ENCODE measurements around the gene TMEM190.

GRCh38 chr19:55345818-55346724 is 30.6 kb upstream of the TMEM190 start:
- no peak for TF ChIP-seq CTCF (IDR thresholded peaks at IDR 0.05)
- TF ChIP-seq POLR2A (IDR thresholded peaks at IDR 0.05) = no peak

Measured in gastroesophageal sphincter (tissue), 3 donors.